Measurements from ENCODE around the gene NMB.

The NMB gene

DNA sequence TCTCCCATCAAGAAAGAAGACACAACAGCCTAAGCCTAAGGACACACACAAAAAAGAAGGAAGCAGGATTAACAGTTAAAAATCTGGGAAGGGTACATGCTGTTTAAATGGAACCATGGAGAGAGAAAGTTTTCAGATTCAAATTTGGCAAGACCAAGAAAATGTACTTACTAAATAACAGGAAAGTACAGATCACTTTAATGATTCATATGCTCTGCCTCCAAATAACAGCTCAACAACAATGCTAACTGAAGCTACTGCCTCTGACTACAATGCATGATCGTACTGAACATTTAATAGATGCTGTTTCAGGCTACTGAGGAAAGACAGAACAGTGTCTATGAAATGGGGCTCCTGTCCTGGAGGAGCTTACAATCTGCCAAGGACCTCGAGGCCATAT is 8.4 kb upstream of the NMB start (continued):
- TF ChIP-seq TOX (CRISPR knock-in tag; IDR thresholded peaks at IDR 0.05; ENCODE audit: borderline replicate concordance) = no peak
- no peak for TF ChIP-seq RARB (CRISPR knock-in tag; IDR thresholded peaks at IDR 0.05)
- no peak for TF ChIP-seq BACH2 (CRISPR knock-in tag; IDR thresholded peaks at IDR 0.05; ENCODE audit: borderline replicate concordance)
- no peak for TF ChIP-seq GLIS3 (CRISPR knock-in tag; IDR thresholded peaks at IDR 0.05)
- TF ChIP-seq ZNF8 (CRISPR knock-in tag; IDR thresholded peaks at IDR 0.05) = no peak

DNA sequence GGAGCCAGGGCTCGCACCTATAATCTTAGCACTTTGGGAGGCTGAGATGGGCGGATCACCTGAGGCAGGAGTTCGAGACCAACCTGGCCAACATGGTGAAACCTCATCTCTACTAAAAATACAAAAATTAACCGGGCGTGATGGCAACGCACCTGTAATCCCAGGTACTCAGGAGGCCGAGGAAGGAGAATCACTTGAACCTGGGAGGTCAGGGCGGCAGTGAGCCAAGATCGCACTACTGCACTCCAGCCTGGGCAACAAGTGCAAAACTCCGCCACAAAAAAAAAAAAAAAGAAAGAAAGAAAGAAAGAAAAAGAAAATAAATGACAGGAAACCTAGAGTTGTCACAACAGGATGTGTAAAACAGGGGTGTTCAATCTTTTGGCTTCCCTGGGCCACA is 3.0 kb upstream of the NMB start:
- no peak for TF ChIP-seq PPARA (CRISPR knock-in tag; IDR thresholded peaks at IDR 0.05; ENCODE audit: borderline replicate concordance)
- no peak for TF ChIP-seq GLIS3 (CRISPR knock-in tag; IDR thresholded peaks at IDR 0.05)

DNA sequence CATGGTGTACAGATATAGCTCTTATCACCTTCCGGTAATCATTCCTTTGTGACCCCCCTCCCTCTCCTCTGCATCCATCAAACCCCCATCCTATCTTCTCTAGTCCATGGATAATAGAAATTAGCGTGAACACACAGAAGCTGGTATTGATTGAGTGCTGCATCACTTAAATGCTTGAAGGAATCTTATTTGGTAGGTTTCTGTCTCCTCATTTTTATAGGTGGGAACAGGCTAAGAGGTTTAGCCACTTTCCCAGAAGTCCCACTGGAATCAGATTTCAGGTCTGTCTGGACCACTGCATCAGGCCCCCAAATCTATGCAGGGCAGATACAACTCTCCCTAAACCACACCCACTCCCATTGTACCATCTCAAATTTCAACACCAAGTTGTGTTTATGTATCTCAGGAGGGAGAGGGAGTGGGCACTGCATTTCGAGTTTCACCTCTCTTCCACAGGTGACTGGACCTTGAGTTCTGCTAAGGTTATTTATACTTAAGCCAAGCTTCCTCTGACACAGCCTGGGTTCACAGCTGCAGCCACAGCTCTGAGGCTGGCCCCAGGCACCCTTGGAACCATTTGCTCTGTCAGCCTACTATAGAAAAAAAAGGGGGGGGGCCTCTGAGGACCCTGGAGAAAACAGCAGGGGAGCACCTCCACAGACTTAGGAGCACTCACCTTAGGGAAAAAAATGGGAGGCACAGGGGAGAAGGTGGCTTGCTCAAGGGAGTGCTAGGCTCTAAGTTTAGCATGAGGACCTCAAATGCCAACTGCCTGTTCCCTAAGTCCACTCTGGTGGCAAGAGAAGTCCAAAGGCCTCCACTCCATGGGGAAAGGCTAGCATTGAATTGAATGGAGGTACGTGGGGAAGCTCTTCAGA is 2.1 kb upstream of the NMB start:
- TF ChIP-seq BACH2 (CRISPR knock-in tag; IDR thresholded peaks at IDR 0.05; ENCODE audit: borderline replicate concordance) (no peak), ESRRG (CRISPR knock-in tag; IDR thresholded peaks at IDR 0.05) (no peak), TCF4 (CRISPR knock-in tag; IDR thresholded peaks at IDR 0.05; ENCODE audit: borderline replicate concordance) (no peak), ZFP3 (CRISPR knock-in tag; IDR thresholded peaks at IDR 0.05) (no peak), SNAI2 (CRISPR knock-in tag; IDR thresholded peaks at IDR 0.05) (no peak), ZNF565 (CRISPR knock-in tag; conservative IDR thresholded peaks at IDR 0.05; ENCODE audit: low read depth) (no peak)
- TF ChIP-seq, protein P1, sequence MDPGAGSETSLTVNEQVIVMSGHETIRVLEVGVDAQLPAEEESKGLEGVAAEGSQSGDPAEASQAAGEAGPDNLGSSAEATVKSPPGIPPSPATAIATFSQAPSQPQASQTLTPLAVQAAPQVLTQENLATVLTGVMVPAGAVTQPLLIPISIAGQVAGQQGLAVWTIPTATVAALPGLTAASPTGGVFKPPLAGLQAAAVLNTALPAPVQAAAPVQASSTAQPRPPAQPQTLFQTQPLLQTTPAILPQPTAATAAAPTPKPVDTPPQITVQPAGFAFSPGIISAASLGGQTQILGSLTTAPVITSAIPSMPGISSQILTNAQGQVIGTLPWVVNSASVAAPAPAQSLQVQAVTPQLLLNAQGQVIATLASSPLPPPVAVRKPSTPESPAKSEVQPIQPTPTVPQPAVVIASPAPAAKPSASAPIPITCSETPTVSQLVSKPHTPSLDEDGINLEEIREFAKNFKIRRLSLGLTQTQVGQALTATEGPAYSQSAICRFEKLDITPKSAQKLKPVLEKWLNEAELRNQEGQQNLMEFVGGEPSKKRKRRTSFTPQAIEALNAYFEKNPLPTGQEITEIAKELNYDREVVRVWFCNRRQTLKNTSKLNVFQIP (CRISPR knock-in tag; IDR thresholded peaks at IDR 0.05; ENCODE audit: borderline replicate concordance, low read depth) = no peak
- TF ChIP-seq, protein P2, sequence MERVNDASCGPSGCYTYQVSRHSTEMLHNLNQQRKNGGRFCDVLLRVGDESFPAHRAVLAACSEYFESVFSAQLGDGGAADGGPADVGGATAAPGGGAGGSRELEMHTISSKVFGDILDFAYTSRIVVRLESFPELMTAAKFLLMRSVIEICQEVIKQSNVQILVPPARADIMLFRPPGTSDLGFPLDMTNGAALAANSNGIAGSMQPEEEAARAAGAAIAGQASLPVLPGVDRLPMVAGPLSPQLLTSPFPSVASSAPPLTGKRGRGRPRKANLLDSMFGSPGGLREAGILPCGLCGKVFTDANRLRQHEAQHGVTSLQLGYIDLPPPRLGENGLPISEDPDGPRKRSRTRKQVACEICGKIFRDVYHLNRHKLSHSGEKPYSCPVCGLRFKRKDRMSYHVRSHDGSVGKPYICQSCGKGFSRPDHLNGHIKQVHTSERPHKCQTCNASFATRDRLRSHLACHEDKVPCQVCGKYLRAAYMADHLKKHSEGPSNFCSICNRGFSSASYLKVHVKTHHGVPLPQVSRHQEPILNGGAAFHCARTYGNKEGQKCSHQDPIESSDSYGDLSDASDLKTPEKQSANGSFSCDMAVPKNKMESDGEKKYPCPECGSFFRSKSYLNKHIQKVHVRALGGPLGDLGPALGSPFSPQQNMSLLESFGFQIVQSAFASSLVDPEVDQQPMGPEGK (CRISPR knock-in tag; IDR thresholded peaks at IDR 0.05; ENCODE audit: borderline replicate concordance) = no peak
- TF ChIP-seq, protein P3, sequence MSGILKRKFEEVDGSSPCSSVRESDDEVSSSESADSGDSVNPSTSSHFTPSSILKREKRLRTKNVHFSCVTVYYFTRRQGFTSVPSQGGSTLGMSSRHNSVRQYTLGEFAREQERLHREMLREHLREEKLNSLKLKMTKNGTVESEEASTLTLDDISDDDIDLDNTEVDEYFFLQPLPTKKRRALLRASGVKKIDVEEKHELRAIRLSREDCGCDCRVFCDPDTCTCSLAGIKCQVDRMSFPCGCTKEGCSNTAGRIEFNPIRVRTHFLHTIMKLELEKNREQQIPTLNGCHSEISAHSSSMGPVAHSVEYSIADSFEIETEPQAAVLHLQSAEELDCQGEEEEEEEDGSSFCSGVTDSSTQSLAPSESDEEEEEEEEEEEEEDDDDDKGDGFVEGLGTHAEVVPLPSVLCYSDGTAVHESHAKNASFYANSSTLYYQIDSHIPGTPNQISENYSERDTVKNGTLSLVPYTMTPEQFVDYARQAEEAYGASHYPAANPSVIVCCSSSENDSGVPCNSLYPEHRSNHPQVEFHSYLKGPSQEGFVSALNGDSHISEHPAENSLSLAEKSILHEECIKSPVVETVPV (CRISPR knock-in tag; IDR thresholded peaks at IDR 0.05) = no peak
- ATAC-seq = no peak

More for the DNA sequence above, 3.0 kb upstream of the NMB start:
- ATAC-seq = no peak

DNA sequence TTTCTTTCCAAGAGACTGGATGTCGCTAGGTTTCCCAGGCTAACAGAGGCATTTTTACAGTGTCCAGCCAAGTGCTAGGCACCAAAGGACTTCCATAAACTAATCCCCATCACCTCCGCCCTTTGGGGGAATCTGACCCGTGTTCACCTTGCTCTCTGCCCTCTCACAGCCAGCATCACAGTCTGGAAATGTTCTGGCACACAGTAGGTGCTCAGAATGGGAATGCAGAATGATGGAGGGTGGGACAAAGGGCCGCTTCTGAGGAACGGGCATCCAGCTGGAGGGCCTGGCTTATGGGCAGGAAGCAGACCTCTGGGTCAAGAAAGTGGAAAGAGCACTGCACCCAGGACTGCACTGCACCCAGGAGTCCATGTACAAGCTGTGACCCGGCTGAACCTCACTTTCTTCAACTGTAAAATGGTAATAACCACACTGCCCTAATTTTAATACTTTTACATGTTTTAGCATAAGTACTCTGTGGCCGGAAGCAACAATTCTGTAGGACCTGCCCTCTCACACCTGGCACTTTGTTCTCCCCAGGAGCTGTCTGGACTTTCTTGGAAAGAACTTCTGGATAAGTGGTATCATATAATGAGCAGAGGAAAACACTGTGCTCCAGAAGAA is 901 bp upstream of the NMB start:
- no peak for TF ChIP-seq CSDC2 (CRISPR knock-in tag; IDR thresholded peaks at IDR 0.05)
- no peak for TF ChIP-seq ZC3H10 (CRISPR knock-in tag; IDR thresholded peaks at IDR 0.05)
- TF ChIP-seq, protein P4, sequence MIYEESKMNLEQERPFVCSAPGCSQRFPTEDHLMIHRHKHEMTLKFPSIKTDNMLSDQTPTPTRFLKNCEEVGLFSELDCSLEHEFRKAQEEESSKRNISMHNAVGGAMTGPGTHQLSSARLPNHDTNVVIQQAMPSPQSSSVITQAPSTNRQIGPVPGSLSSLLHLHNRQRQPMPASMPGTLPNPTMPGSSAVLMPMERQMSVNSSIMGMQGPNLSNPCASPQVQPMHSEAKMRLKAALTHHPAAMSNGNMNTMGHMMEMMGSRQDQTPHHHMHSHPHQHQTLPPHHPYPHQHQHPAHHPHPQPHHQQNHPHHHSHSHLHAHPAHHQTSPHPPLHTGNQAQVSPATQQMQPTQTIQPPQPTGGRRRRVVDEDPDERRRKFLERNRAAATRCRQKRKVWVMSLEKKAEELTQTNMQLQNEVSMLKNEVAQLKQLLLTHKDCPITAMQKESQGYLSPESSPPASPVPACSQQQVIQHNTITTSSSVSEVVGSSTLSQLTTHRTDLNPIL (CRISPR knock-in tag; IDR thresholded peaks at IDR 0.05; ENCODE audit: low read depth) = no peak
- TF ChIP-seq, protein P5, sequence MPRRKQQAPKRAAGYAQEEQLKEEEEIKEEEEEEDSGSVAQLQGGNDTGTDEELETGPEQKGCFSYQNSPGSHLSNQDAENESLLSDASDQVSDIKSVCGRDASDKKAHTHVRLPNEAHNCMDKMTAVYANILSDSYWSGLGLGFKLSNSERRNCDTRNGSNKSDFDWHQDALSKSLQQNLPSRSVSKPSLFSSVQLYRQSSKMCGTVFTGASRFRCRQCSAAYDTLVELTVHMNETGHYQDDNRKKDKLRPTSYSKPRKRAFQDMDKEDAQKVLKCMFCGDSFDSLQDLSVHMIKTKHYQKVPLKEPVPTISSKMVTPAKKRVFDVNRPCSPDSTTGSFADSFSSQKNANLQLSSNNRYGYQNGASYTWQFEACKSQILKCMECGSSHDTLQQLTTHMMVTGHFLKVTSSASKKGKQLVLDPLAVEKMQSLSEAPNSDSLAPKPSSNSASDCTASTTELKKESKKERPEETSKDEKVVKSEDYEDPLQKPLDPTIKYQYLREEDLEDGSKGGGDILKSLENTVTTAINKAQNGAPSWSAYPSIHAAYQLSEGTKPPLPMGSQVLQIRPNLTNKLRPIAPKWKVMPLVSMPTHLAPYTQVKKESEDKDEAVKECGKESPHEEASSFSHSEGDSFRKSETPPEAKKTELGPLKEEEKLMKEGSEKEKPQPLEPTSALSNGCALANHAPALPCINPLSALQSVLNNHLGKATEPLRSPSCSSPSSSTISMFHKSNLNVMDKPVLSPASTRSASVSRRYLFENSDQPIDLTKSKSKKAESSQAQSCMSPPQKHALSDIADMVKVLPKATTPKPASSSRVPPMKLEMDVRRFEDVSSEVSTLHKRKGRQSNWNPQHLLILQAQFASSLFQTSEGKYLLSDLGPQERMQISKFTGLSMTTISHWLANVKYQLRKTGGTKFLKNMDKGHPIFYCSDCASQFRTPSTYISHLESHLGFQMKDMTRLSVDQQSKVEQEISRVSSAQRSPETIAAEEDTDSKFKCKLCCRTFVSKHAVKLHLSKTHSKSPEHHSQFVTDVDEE (CRISPR knock-in tag; IDR thresholded peaks at IDR 0.05) = no peak
- no peak for TF ChIP-seq ZNF565 (CRISPR knock-in tag; conservative IDR thresholded peaks at IDR 0.05; ENCODE audit: low read depth)
- TF ChIP-seq, protein P1 (CRISPR knock-in tag; IDR thresholded peaks at IDR 0.05; ENCODE audit: borderline replicate concordance, low read depth) = no peak
- no peak for TF ChIP-seq TCF4 (CRISPR knock-in tag; IDR thresholded peaks at IDR 0.05; ENCODE audit: borderline replicate concordance)
- no peak for ATAC-seq
